ENCODE measurements around the gene RBM8A. TPM values are rescaled to one million over a fixed set of nuclear protein-coding genes. Genes with fewer than 3 reads are reported as not detected.

Gene RBM8A
- 77.1 and 110 TPM in 2 replicates for total RNA-seq

GRCh38 chr1:145927063-145927886 lies at the start of gene RBM8A:
TSS of gene RBM8A (minus strand) at chr1:145927484. CDS start at chr1:145927426, 58 bp downstream.

DNA sequence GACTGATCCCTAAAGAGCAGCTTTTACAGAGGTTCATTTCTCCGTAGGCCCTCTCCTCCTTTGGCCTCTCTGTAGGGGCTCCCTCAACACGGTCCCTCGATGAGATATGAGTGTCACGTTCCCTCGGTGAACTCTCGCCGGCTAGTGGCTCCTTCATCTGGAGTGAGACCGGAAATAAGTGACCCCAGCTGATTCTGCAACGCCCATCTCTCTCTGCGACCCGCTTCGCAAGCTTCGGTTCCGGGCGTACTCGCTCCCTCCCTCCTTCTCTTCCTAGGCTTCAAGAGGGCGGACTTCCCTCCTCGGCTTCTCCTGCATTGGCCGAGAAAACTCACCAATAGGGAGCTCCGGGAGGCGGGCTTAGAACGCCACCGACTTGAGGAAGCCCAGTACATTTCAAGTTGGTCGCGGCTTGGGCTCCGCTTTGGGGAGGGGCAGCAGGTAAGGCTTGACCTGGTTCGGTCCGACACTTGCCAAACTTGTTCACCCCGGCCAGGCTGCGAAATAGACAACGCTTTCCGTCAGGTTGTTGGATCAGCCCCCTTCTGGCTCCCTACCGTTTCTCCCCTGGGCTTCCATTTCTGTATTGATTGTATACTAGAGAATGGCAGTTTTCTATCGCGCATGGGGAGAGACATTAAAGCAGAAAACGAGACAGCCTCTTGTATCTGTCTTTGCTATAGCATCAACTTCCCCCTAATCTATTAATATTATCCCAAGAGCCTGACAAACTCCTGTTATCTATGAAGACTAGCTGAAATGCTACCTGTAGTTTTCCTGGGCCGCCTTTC lies 37.2 kb upstream of the RBM8A start, which contains the start of the genes ANKRD34A and POLR3GL:
ANKRD34A (minus strand) TSS at position 248 of the 791 bp plus-strand sequence. CDS start 2,816 bp downstream, outside the sequence.
POLR3GL (plus strand) TSS at position 363 of the 791 bp plus-strand sequence. CDS start 10,176 bp downstream, outside the sequence.

DNA sequence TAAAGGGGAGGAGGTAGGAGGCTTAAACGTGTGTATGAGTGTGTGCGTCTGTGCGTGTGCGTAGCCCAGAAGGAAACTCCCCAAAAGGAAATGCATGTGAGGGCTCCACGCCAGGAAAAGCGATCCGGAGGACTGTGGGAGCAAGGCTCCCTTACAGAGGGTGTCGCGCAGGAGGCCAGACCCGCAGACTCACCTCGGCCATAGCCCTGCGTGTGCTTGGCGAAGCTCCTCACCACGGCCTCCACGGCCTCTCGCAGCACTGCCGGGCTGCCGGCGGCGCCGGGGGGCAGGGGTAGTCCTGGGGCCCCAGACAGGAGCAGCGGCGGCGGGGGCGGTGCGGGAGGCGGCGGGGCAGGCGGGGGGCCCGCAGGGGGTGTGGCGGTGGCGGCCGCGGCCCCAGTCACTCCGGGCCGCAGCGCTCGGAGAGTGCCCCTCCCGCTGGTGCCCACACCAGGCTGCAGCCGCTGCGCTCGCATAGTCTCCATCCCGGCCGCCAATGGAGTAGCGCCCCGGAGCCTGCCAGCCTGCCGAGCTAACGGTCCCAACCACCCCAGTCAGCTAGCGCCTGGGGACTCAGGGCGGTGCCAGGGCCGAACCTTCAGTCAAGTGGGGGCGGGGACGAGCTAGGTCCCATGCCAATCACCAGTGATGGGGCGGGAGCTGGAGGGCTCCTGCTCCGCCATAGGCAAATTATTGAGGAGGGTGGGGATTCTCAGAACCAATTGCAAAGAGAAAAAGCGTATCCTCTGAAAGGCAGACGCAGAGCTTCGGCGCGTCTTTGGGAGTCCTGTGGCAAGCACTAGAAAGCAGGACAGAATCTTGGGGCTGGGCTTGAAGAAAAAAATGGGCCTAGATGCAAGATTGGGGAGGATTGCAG lies 30.4 kb upstream of the RBM8A start, which contains the start of gene LIX1L:
LIX1L (minus strand) TSS at position 575 of the 877 bp plus-strand sequence; CDS start at position 485, 90 bp downstream.

DNA sequence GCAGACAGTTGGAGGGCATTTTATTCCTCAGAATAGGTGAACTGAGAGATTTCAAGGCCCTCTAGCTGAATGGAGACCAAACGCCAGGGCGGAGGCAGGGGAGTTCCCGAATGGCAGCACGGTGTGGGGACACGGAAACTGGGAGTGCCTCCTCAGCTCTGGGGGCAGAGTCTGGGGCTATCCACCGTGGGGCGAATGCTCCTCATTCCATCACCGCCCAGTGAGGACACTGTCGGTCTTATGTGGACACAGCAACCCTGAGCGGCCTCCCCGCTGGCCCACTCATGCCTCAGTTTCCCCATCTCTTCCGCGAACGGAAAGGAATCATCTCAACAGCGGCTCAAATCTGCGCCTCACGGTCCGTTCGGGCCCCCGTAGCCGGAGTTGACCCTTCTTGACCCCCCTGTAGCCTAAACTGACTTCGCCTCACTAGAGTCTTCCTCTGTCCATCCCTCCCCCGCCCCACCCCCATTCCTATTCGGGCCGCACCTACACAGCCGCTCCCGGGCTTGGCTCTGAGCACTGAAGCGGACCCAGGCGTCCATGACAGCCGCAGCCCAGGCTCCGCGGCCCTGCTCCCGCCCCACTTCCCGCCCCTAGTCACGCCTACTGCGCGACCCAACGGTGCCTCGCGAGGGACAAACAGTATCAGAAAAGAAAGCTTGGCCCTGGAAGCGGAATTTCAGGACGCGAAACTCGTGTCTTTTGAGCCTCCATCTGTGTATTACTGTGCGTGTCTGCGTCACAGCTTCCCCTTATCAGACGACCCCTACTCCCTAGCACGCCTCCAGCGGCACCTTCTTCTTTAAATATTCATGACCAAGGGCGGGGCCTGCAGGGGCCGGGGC lies 8.9 kb downstream of the RBM8A start, which contains the start of gene PEX11B:
PEX11B (minus strand) TSS at position 574 of the 848 bp plus-strand sequence; CDS start at position 545, 29 bp downstream.

DNA sequence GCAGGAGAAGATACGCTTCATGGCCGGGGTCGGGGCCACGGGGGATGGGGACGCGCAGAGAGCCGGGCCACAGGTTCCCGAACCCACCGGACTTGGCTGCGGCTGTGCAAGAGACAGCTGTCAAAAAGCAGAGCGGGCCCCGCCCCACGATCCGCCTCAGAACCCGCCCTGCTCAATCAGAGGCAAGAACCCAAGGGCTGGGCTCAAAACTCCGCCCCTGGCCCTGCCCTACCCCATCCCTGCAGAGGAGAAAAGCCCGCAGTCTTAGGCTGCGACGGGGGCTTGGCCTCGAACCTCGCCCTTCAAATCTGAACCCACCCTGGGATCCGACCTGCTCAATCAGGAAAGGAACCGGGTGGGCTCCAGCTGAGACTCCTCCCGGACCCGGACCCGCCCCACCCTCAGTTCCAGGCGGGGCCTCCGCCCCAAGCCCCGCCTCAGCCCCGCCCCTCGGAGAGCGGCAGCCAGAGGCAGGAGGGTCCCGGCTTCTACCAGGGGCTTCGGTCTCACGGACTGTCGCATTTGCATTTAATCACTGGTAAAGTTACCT lies 41.5 kb downstream of the RBM8A start, which contains the start of gene ANKRD35:
ANKRD35 (minus strand) TSS at position 129 of the 550 bp plus-strand sequence; CDS start at position 21, 108 bp downstream.

Other genes with a start within 250 kb of the RBM8A start
- gene PDZK1, start 220.1 kb downstream of the RBM8A start, total RNA-seq, result 0.39 and 1.5 TPM in 2 replicates
- gene CD160, start 208.0 kb downstream of the RBM8A start, total RNA-seq, result 0.13 TPM in 1 of 2 replicates, not detected in the other
- 25.2 and 26.3 TPM in 2 replicates for gene RNF115, start 103.4 kb downstream of the RBM8A start, total RNA-seq
- 49.4 and 52.4 TPM in 2 replicates for gene POLR3C, start 103.3 kb downstream of the RBM8A start, total RNA-seq
- gene NUDT17, start 81.9 kb downstream of the RBM8A start, total RNA-seq, result 2.6 and 4.0 TPM in 2 replicates
- gene PIAS3, start 68.4 kb downstream of the RBM8A start, total RNA-seq, result 15.0 and 20.0 TPM in 2 replicates
- gene ANKRD35, start 41.6 kb downstream of the RBM8A start, total RNA-seq, result 2.6 and 2.8 TPM in 2 replicates
- 17.3 and 37.4 TPM in 2 replicates for gene ITGA10, start 17.4 kb downstream of the RBM8A start, total RNA-seq
- 23.7 and 28.6 TPM in 2 replicates for gene PEX11B, start 8.8 kb downstream of the RBM8A start, total RNA-seq
- 44.6 and 45.1 TPM in 2 replicates for gene LIX1L, start 30.5 kb upstream of the RBM8A start, total RNA-seq
- gene ANKRD34A, start 37.1 kb upstream of the RBM8A start, total RNA-seq, result 0.52 and 0.76 TPM in 2 replicates
- 18.1 and 20.8 TPM in 2 replicates for gene POLR3GL, start 37.2 kb upstream of the RBM8A start, total RNA-seq
- 201 and 284 TPM in 2 replicates for gene TXNIP, start 69.1 kb upstream of the RBM8A start, total RNA-seq
- gene HJV, start 94.3 kb upstream of the RBM8A start, total RNA-seq, result 0.13 TPM in 1 of 2 replicates, not detected in the other
- gene NBPF10, start 217.3 kb upstream of the RBM8A start, total RNA-seq, result 3.7 and 4.3 TPM in 2 replicates

Measured in articular chondrocyte of knee joint (primary cell).